HG02840 (cell line): Measurements from ENCODE around the gene GALNT8.
"Not testable (repeated sequence)": the region's sequence is repeated elsewhere in the genome, so short reads cannot be mapped to it uniquely, and the experiment has no call there.

ENCODE experiments used
- ATAC-seq: cut with Tn5 transposase; IDR thresholded peaks from one replicate; pipeline ENCODE4 v1.9.1; 2021; ENCODE audit warnings: mild to moderate bottlenecking, moderate library complexity, moderate number of reproducible peaks; ENCODE audit not compliant: unreplicated experiment, low FRiP score

GALNT8 gene

GRCh38 chr12:4719821-4720636 is at the start of gene GALNT8:
Gene GALNT8 (plus strand): TSS chr12:4720400. CDS start chr12:4720678, 278 bp downstream.
- no peak for ATAC-seq

- ATAC-seq: no peak
Measured at GRCh38 chr12:4679711-4680110, 40.5 kb upstream of the GALNT8 start.

GRCh38 chr12:4681732-4682131 is 38.5 kb upstream of the GALNT8 start:
- no peak for ATAC-seq

- no peak for ATAC-seq
Measured at GRCh38 chr12:4685317-4685716, 34.9 kb upstream of the GALNT8 start.

- no peak for ATAC-seq
Measured at GRCh38 chr12:4690760-4691159, 29.4 kb upstream of the GALNT8 start.

- ATAC-seq: no peak
Measured at GRCh38 chr12:4700621-4701026, 19.6 kb upstream of the GALNT8 start.

GRCh38 chr12:4701395-4702190 is 18.6 kb upstream of the GALNT8 start:
- no peak for ATAC-seq

- ATAC-seq: no peak
Measured at GRCh38 chr12:4703676-4704075, 16.5 kb upstream of the GALNT8 start.

- no peak for ATAC-seq
Measured at GRCh38 chr12:4705824-4706223, 14.4 kb upstream of the GALNT8 start.

GRCh38 chr12:4707306-4707705 is 12.9 kb upstream of the GALNT8 start:
- no peak for ATAC-seq

- ATAC-seq: no peak
Measured at GRCh38 chr12:4710113-4710512, 10.1 kb upstream of the GALNT8 start.

GRCh38 chr12:4714879-4715278 is 5.3 kb upstream of the GALNT8 start:
- ATAC-seq: no peak

GRCh38 chr12:4717806-4718205 is 2.4 kb upstream of the GALNT8 start:
- no peak for ATAC-seq

GRCh38 chr12:4720637-4720995 is 416 bp downstream of the GALNT8 start:
- no peak for ATAC-seq

GRCh38 chr12:4721587-4721986 is 1.4 kb downstream of the GALNT8 start:
- not testable (repeated sequence) for ATAC-seq

GRCh38 chr12:4723226-4723625 is 3.0 kb downstream of the GALNT8 start:
- ATAC-seq: no peak

- no peak for ATAC-seq
Measured at GRCh38 chr12:4725057-4725456, 4.9 kb downstream of the GALNT8 start.

GRCh38 chr12:4734625-4735340 is 14.6 kb downstream of the GALNT8 start:
- no peak for ATAC-seq

GRCh38 chr12:4736091-4736490 is 15.9 kb downstream of the GALNT8 start:
- no peak for ATAC-seq

GRCh38 chr12:4738541-4738940 is 18.3 kb downstream of the GALNT8 start:
- no peak for ATAC-seq

- ATAC-seq: no peak
Measured at GRCh38 chr12:4742416-4742970, 22.3 kb downstream of the GALNT8 start.
